ENCODE results near the gene CADM2.

- TF ChIP-seq CTCF (IDR thresholded peaks at IDR 0.05; ENCODE audit: poor library complexity) (no peak), EZH2 (IDR thresholded peaks at IDR 0.05; ENCODE audit: borderline replicate concordance) (no peak)
Measured at GRCh38 chr3:85838921-85839320, 880.1 kb downstream of the CADM2 start.

Measured in hepatocyte (in vitro differentiated cells).